Fibroblast of skin of right biceps (primary cell): ENCODE results near the gene KDM4C.
"Not testable (repeated sequence)": the region's sequence is repeated elsewhere in the genome, so short reads cannot be mapped to it uniquely, and the experiment has no call there.

ENCODE experiments used
- DNase-seq: peaks from one replicate; pipeline ENCODE4 v3.0.0-alpha.2; 2013

KDM4C gene

DNA sequence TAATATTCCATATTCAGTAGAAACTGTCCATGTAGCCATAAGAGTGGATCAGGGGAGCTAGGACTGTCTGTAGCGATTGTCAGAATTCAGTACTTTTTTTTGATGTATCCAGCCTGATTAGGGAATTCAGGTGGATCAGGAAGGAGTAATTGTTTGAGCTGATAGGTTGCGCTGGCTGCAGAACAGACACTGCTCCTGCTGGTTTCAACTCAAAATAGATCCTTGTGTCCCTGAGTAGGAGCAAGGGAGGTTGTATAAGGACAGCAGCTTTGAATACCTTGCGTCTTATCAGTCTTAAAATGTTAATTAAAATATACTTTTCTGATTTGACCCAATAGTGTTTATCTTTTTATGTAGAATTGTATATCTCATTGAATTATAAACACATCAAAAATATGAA is 229.6 kb downstream of the KDM4C start:
- DNase-seq = no peak

GRCh38 chr9:6991418-6991817 is 233.6 kb downstream of the KDM4C start:
- DNase-seq = no peak

GRCh38 chr9:6996061-6996854 is 238.5 kb downstream of the KDM4C start:
- no peak for DNase-seq

GRCh38 chr9:6997330-6997729 is 239.6 kb downstream of the KDM4C start:
- DNase-seq = no peak

DNA sequence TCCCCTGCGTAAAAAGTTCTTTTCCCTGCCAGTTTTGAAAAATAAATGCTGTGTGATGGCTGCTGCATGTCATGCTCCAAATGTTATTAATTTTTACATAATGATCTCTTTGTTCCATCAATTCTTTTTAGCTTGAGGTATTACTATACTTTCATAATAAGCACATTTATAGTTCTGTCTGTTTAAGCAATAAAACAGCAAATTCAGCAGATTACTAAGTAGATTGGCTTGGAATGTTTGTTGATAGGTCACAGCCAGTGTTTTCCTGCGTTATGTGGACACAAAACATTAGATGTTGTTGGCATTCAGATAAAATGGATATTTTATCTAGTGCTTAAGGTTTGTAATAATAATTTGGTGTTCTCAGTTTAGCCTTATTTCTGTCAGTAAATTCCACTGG is 242.0 kb downstream of the KDM4C start:
- DNase-seq = no peak

- no peak for DNase-seq
These were observed 243.8 kb downstream of the KDM4C start for GRCh38 chr9:7001571-7001970.

DNA sequence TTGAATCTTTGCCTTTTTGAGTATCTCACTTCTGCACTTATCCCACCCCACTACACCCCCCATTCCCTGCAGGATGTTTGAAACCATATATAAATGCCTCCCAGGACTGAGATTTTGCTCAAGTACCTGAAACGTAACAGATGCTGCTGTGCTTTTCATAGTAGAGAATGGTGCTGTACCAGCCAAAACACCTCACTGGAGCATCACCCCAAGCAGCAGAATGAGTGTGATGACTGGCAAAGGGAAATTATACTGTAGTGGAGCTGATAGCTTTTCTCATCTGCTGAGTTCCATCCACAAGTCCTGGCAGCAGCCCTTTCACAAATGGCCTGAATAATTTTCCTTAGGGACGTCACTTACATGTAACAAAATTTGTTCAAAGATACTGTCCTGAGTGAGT is 246.1 kb downstream of the KDM4C start:
- DNase-seq = no peak

DNA sequence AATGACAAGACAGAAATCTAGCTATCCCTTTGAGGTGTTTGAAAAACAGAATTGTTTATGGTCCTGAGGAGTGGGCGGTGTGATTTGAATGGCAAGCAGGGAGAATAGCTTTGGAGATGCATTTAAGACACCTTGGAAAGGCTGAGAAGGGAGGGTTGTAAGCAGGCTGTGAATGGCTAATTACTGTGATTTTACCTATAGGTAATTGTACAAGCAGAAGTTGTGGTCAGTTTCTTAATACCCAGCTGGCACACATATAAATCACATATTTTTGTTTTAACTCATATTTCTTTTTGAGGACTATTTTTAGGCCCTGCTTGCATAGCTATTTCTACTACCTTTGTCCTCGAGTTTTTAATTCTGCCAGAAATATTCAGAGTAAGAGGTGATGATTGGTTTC is 248.6 kb downstream of the KDM4C start:
- DNase-seq = no peak

DNA sequence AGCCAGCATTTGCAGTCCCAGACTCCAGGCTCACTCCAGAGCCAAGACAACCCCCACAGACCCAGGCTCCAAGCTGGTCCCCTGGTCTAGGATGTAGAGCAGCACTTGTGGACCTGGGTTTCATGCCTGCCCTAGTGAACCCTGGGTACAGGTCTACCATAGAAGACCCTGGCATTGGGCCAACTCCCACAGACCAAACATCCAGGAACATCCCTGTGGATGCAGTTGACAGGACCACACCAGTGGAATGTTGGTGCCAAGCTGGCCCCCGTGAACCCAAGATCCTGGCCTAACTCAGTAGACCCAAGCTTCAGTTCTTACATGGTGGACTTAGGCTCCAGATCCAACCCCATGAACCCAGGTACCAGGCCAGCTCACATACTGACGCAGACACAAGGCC is 250.6 kb downstream of the KDM4C start:
- DNase-seq = no peak

GRCh38 chr9:7009065-7009464 is 251.3 kb downstream of the KDM4C start:
- no peak for DNase-seq

DNA sequence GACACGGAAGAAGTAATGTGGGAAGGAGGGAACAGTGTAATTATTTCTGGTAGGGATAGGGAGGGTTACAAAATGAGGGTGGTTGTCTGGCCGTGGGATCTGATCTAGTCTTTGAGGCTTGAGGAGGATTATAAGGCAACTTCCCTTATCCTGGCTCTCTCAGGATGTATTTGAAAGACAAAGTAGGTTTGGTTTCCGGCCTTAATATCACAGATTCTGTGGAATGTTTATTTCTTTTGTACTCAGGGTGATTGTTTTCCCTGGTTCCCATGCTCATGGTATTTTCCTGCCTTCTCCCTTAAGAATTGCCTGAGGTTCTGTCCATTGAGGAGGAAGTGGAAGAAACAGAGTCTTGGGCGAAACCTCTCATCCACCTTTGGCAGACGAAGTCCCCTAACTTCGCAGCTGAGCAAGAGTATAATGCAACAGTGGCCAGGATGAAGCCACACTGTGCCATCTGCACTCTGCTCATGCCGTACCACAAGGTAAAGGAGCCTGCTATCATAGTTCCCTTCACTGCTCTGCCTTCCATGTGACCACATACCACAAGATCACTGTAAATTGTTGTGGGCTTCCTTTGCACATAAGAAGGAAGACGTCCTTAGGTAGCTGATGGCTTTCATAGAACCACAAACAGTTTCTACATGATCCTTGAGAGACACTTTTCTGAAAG is 253.8 kb downstream of the KDM4C start:
- DNase-seq = no peak

DNA sequence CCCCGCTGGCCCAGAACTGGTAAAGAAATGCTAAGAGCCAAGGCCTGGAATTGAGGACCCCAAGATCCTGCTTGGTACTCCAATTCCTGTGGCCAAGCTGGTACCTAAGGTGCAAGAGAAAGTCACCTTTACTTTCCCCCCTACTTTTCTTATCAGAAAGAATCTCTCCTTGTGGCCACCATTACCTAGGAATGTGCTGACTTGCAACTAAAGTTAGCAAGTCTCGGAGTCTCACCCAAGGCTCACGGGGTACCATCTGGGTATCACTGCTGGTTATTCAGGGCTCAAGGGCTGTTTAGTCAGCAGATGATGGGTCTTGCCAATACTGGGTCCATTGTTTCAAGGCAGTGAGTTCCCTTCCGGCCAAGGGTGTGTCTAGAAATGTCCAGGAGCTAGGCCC is 270.2 kb downstream of the KDM4C start:
- DNase-seq = no peak

DNA sequence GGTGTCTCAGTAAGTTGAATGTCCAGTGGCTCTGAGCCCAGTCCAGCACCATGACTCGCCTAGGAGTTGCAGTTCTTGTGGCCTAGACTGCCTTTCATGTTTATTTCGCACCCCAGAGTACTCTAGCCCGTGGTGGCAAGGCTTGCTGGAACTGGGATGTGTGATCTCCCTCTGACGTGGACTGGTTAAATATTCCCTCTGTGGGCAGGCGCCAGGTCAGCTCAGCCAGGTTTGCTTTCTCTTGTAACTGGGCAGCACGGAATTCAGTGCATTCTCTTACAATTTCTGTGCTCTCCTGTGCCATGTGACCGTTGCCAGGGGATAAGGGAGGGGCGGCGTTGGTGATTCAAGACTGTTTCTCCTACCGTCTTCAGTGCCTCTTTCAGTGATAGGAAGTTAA is 270.8 kb downstream of the KDM4C start:
- DNase-seq = no peak

- not testable (repeated sequence) for DNase-seq
These were observed 273.2 kb downstream of the KDM4C start for GRCh38 chr9:7030943-7031342.

DNA sequence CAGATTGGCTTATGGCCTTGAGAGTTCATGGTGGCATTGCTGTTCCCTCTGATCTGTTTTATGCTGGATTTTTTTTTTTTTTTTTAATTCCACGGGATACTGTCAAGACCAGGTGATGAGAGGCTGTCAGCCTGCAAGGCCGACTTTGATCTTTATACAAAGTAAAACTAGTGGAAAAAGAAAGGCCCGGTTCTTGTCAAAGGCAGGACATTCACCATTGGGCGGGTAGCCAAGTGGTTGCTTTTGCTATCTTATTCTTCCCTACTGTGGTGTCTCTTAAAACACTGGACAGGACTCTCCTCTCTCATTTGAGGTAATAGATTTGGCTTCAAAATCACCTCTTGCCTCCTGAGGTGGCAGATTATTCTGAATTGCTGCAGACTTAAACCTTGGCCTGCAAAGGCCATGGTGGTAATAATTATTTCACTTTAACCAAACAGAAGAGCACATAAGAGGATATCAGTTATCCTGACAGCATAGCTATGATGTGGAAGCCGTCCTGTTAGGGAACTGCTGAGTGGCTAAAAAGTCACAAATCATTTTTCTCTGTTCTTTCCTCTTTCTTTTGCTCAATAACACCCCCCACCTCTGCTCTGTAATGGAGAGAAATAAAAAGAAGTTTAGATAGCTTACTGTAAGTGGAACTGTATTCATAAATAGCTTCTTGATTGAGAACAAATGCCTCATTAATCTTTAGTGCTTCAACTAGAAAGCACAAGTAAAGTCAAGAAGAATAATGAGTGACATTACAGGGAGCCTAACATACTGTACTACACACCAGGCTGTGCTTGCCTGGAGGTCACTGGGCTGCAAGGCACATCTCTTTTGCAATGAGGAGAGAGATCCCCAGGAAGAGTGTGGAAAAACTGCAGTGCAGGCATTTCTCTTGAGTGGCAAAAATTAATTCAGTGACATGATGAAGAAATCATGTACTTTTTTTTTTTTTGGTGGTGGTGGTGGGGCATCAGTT is 275.6 kb downstream of the KDM4C start:
- DNase-seq = no peak

- no peak for DNase-seq
These were observed 279.4 kb downstream of the KDM4C start for GRCh38 chr9:7037176-7037575.

DNA sequence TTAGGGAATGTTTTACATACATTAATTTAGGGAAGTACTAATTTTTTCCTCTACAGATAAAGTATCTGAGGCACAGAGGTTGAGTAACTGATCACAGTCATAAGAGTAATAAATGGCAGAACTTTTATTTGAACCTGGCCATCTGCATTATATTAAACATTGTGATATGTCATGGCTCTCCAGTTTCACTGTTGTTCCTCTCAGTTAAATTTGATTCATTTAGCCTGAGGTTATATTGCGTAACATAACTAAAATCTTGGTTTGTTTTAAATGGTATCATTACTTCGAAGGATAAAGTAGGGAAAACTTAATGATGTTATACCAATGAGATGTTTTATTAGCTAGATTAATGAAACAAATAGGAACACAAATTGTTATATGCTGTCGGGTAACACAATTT is 284.4 kb downstream of the KDM4C start:
- no peak for DNase-seq

GRCh38 chr9:7045361-7045760 is 287.6 kb downstream of the KDM4C start:
- DNase-seq = no peak

DNA sequence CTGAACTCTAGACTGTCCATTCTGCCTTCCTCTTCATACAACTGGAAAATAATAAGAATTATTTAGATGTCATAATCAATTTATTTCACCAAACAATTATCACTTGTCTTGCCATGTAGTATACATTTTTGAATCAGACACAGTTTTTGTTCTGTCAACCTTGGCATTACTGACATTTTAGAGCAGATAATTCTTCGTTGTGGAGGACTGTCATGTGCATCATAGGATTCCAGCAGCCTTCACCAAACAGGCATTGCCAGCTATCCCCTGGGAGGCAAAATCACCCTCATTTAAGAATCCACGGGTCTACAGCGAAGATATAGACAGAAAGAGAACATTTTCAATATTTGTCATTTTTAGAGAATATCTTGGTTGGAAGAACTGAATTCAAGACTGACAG is 293.9 kb downstream of the KDM4C start:
- no peak for DNase-seq

DNA sequence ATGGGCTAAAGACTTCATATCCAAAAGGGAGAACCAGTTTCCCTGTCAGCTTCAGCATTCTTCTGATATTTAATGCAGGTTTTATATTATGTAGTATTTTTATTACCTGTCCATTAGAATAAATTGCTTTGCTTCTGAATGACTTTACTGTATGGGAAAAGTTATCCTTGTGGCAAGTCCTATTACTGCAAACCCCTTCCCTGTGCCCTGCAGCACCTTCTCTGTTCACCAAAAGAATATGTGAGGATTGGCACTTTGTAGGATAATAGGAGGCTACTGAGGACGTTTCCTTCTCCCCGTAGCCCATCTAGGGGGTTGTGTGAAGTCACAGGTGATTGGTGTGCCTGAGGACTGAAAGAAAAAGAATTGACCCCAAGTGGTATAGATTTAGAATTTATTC is 296.1 kb downstream of the KDM4C start:
- DNase-seq = no peak

DNA sequence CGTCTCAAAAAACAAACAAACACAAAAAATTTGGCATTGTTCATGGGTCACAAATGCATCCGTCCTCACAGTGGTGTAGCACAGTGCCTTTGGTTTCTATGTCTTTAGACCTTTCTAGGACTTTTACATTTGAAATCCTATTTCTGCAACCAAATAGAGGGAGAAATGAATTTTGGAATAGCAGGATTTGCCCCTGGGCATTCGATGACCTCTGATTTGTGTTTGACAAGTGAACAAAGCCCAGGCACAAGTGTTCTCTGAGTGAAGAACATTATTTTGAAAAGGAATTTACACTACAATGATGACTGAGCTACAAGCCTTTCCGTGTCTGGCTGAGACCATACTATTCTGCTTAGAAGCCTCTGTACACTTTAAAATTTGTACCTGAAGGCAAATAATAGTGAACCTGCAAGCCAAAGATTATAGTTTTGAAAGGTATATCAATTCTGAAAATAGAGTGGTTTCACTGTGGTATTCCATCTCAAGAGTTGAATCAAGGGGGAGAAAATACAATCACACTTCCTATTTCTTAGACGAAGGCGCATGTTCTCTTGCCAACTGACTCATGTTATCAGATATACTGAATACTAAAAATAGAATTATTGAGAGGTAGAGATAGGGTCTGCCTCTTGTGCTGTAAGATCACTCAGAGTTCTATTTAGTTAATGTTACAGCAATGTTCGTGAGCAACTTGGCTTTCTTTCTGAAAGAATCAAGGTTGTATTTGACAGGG is 297.6 kb downstream of the KDM4C start:
- DNase-seq = no peak

GRCh38 chr9:7056254-7056653 is 298.5 kb downstream of the KDM4C start:
- no peak for DNase-seq

DNA sequence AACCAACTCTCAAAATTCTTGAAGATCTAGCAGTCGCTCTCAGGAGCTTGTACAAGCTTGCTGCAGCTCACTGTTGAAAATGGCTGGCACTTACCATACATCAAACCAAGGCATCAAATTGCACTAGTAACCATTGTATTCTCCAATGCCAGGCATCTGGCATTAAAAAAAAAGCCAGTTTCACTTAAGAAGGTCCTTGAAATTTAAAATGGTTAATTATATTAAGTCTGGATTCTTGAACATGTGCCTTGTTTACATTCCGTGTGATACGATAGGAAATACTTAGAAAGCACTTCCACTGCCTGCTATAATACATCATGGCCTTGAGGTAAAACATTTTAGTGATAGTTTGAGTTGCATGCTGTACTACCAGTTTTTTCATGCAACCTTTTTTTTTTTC is 300.7 kb downstream of the KDM4C start:
- DNase-seq = no peak
